Naive thymus-derived CD8-positive, alpha-beta T cell (primary cell): ENCODE measurements around the gene IL12B. TPM values are rescaled to one million over a fixed set of nuclear protein-coding genes. Genes with fewer than 3 reads are reported as not detected.
A peak's percentile ranks its signal among the peaks of the same experiment; 100 is the strongest.

ENCODE experiments used
- ATAC-seq, 2 donors: fragments of 150-1000 bp; cut with Tn5 transposase in 1 of 2; sonication (Bioruptor Pico), chemical (Tn5 transposase) in 1 of 2; 1 replicate in 1 of 2; 2 replicates in 1 of 2; pipeline ENCODE4 v1.10.0; 2021; ENCODE audit warnings: mild to moderate bottlenecking in 2 of 2, moderate library complexity in 2 of 2
- POLR2A ChIA-PET: fragments of 350-600 bp; sonication (Branson Sonifier 250); formaldehyde crosslinking; loops from one replicate; lab custom pipeline; 2021; ENCODE audit warnings: antibody characterized with exemption; lab: Charles Lee
- DNase-seq, 10 donors: peaks; one replicate each; pipeline versions ENCODE4 v3.0.0 to v3.0.0-alpha.2; 2020 to 2022
- H3K27ac Mint-ChIP-seq, 10 donors: one replicate each; pipeline ENCODE4 v1.8.0; 2020 to 2022; ENCODE audit warnings: mild to moderate bottlenecking in 10 of 10, mixed read lengths in 10 of 10, moderate library complexity in 4 of 10, inconsistent platforms in 1 of 10
- H3K27me3 Mint-ChIP-seq, 5 donors: one replicate each; pipeline ENCODE4 v1.8.0; 2021 to 2022; ENCODE audit warnings: mixed read lengths in 5 of 5
- H3K36me3 Mint-ChIP-seq, 3 donors: one replicate each; pipeline ENCODE4 v1.8.0; 2020 to 2022; ENCODE audit warnings: mixed read lengths in 3 of 3, mild to moderate bottlenecking in 2 of 3, inconsistent platforms in 1 of 3
- H3K4me1 Mint-ChIP-seq, 4 donors: one replicate each; pipeline ENCODE4 v1.8.0; 2021 to 2022; ENCODE audit warnings: mixed read lengths in 4 of 4
- H3K4me3 Mint-ChIP-seq, 10 donors: one replicate each; pipeline ENCODE4 v1.8.0; 2020 to 2022; ENCODE audit warnings: mild to moderate bottlenecking in 10 of 10, mixed read lengths in 10 of 10, moderate library complexity in 6 of 10, inconsistent platforms in 1 of 10
- H3K9me3 Mint-ChIP-seq, 9 donors: one replicate each; pipeline ENCODE4 v1.8.0; 2020 to 2022; ENCODE audit warnings: mixed read lengths in 9 of 9, mild to moderate bottlenecking in 3 of 9, inconsistent platforms in 1 of 9, moderate library complexity in 1 of 9
- polyA plus RNA-seq, 3 donors: library from polyadenylated mRNA; unstranded; fragments of 300-500 nt; fragmentation: Illumina TruSeq; gene quantifications; one replicate each; pipeline ENCODE4 v1.2.3, GENCODE V29; 2021
- total RNA-seq, 8 experiments: library from RNA in 2 of 8; stranded (reverse) in 2 of 8; gene quantifications; one replicate each; pipeline ENCODE4 v1.2.3 and lab custom pipeline; 2021 to 2026

IL12B gene
- total and polyA plus RNA-seq, 5 experiments from 2014 or later: not detected

GRCh38 chr5:159331093-159331973, 1.0 kb upstream of the IL12B start:
- POLR2A ChIA-PET: no interaction called here
- ATAC-seq: peak; percentile 94 to 97
- DNase-seq: peak; percentile 47 to 83 (median 70)
- Mint-ChIP-seq H3K4me1 (peaks cover 5 to 36% (median 21%) of the 10 kb centered on the region in 4 donors), H3K9me3 (no peaks in the 10 kb centered on the region), H3K27me3 (peaks cover 3 to 18% (median 3%) of the 10 kb centered on the region in 5 donors), H3K27ac (peak overlapping the region in 6 of 10 donors; percentile 36 to 80 (median 64)), H3K36me3 (no peaks in the 10 kb centered on the region), H3K4me3 (peak overlapping the region; percentile 50 to 75 (median 66))

GRCh38 chr5:159324986-159325385, 5.3 kb downstream of the IL12B start:
- H3K9me3 Mint-ChIP-seq: no peaks in the 10 kb centered on the region
- no peak for ATAC-seq
- no peak for DNase-seq
- POLR2A ChIA-PET: no interaction called here
- peaks cover 4 to 32% (median 9%) of the 10 kb centered on the region in 5 donors for H3K27me3 Mint-ChIP-seq
- no peaks in the 10 kb centered on the region for H3K4me1 Mint-ChIP-seq
- H3K4me3 Mint-ChIP-seq: no peak overlapping the region
- no peaks in the 10 kb centered on the region for H3K36me3 Mint-ChIP-seq
- H3K27ac Mint-ChIP-seq: no peak overlapping the region

DNA sequence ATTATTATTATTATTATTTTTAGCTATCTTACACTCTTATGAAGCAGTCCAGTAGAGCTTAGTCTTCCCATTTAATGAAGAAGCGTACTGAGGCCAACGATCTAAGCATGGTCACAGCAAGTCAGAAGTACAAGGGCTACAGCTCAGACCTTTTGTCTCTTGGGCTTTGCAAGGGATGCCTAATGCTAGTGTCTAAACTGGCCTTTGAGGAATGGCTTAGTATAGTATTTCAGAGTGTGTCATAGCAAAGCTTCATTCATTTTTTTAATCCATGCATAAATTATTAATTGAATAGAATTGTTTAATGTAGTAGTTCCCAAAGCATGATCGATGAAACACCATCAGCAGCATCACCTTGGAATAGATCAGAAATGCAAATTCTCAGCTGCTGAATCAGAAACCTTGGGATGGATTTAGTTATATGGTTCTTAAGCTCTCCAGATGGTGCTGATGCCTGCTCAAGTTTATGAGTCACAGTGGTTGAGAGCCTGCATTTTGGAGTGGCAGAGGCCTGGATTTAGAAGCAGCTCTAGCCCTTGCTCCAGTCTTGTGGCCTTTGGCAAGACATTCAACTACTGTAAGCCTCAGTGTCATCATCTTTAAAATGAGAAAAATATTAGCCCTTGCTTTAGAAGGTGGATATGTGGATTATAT, 6.1 kb downstream of the IL12B start:
- H3K27ac Mint-ChIP-seq: no peak overlapping the region
- H3K36me3 Mint-ChIP-seq: no peaks in the 10 kb centered on the region

DNA sequence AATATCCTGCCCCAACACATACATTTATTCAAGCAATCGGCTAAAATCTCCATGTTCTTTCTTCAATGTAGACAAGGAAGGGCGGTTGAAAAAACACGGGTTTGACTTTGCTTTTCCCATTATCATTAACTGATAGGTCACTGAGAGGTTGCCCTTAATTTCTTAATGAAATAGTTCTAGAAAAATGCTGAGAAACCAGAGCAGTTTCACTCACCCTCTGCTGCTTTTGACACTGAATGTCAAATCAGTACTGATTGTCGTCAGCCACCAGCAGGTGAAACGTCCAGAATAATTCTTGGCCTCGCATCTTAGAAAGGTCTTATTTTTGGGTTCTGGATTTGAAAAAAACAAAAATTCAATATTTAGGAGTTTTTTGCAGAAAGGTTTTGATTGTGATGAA, 8.1 kb downstream of the IL12B start:
- Mint-ChIP-seq H3K27me3 (peaks cover 4 to 21% (median 9%) of the 10 kb centered on the region in 5 donors), H3K4me1 (no peaks in the 10 kb centered on the region), H3K9me3 (no peaks in the 10 kb centered on the region), H3K4me3 (no peak overlapping the region), H3K36me3 (no peaks in the 10 kb centered on the region), H3K27ac (no peak overlapping the region)
- no peak for DNase-seq
- POLR2A ChIA-PET: no interaction called here
- no peak for ATAC-seq

More for the DNA sequence above, 6.1 kb downstream of the IL12B start:
- DNase-seq (no peak), ATAC-seq (no peak)
- H3K9me3 Mint-ChIP-seq: no peaks in the 10 kb centered on the region
- H3K27me3 Mint-ChIP-seq: peaks cover 4 to 32% (median 9%) of the 10 kb centered on the region in 5 donors
- H3K4me1 Mint-ChIP-seq: no peaks in the 10 kb centered on the region
- POLR2A ChIA-PET: no interaction called here
- H3K4me3 Mint-ChIP-seq: no peak overlapping the region

DNA sequence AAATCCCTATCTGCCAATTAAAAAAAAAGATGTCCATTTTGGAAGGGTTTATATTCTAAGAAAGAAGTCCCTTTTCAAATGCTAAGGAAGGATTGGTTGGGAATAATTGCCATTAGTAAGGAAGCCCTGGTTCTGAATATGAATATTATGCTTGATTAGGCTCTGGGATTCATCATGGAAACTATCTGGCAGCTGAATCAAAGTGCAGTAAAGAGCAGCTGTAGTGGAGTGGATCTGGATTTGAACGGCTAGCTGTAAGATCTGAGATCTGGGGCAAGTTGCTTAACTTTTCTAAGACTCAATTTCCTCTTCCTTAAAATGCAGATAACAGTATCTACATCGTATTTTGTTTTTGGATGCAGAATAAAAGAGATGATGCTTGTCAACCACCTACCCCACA, 10.5 kb downstream of the IL12B start:
- POLR2A ChIA-PET: no interaction called here
- Mint-ChIP-seq H3K4me1 (no peaks in the 10 kb centered on the region), H3K27ac (no peak overlapping the region), H3K9me3 (no peaks in the 10 kb centered on the region), H3K4me3 (no peak overlapping the region), H3K36me3 (no peaks in the 10 kb centered on the region), H3K27me3 (peaks cover 0 to 6% (median 5%) of the 10 kb centered on the region in 5 donors)
- DNase-seq: no peak
- ATAC-seq: no peak

- Mint-ChIP-seq H3K9me3 (no peaks in the 10 kb centered on the region), H3K4me1 (no peaks in the 10 kb centered on the region), H3K27ac (no peak overlapping the region), H3K4me3 (no peak overlapping the region), H3K36me3 (no peaks in the 10 kb centered on the region), H3K27me3 (peaks cover 0 to 4% (median 2%) of the 10 kb centered on the region in 5 donors)
- ATAC-seq: no peak
- POLR2A ChIA-PET: no interaction called here
- DNase-seq: no peak
Measured at GRCh38 chr5:159319363-159319762, 10.9 kb downstream of the IL12B start.

GRCh38 chr5:159318448-159318847, 11.8 kb downstream of the IL12B start:
- no peak for ATAC-seq
- POLR2A ChIA-PET: interaction anchor here (0.5 kb wide), 1 partner anchor 114 kb away, joined by 4 read pairs; no protein-coding TSS in a partner anchor
- H3K27ac Mint-ChIP-seq: no peak overlapping the region

DNA sequence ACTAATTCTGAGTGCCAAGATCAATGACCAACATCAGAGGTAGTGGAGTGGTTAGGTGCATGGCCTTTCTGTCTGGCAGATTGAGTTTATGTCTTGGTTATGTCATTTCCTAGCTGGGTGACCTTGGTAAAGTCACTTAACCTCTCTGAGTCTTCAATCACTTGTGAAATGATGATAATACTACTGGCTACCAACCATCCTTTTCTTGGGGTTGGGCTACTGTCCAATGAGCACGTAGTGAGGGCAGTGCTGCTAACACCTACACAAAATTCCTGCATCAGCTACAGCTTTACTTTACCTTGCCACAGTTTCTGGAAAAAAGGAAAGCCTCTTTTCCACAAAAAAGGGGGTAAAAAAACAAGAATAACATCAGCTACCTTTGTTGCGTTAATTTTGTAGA, 12.4 kb downstream of the IL12B start:
- no peaks in the 10 kb centered on the region for H3K4me1 Mint-ChIP-seq
- DNase-seq (no peak), ATAC-seq (no peak)
- H3K36me3 Mint-ChIP-seq: no peaks in the 10 kb centered on the region
- POLR2A ChIA-PET: interaction anchor here (0.5 kb wide), 1 partner anchor 113 kb away, joined by 4 read pairs; no protein-coding TSS in a partner anchor
- no peaks in the 10 kb centered on the region for H3K9me3 Mint-ChIP-seq
- no peak overlapping the region for H3K27ac Mint-ChIP-seq
- no peak overlapping the region for H3K4me3 Mint-ChIP-seq
- peaks cover 0 to 17% (median 6%) of the 10 kb centered on the region in 5 donors for H3K27me3 Mint-ChIP-seq

More at GRCh38 chr5:159318448-159318847, 11.8 kb downstream of the IL12B start:
- DNase-seq: no peak
- no peak overlapping the region for H3K4me3 Mint-ChIP-seq
- no peaks in the 10 kb centered on the region for H3K36me3 Mint-ChIP-seq
- H3K4me1 Mint-ChIP-seq: no peaks in the 10 kb centered on the region
- no peaks in the 10 kb centered on the region for H3K9me3 Mint-ChIP-seq
- peaks cover 0 to 11% (median 5%) of the 10 kb centered on the region in 5 donors for H3K27me3 Mint-ChIP-seq

DNA sequence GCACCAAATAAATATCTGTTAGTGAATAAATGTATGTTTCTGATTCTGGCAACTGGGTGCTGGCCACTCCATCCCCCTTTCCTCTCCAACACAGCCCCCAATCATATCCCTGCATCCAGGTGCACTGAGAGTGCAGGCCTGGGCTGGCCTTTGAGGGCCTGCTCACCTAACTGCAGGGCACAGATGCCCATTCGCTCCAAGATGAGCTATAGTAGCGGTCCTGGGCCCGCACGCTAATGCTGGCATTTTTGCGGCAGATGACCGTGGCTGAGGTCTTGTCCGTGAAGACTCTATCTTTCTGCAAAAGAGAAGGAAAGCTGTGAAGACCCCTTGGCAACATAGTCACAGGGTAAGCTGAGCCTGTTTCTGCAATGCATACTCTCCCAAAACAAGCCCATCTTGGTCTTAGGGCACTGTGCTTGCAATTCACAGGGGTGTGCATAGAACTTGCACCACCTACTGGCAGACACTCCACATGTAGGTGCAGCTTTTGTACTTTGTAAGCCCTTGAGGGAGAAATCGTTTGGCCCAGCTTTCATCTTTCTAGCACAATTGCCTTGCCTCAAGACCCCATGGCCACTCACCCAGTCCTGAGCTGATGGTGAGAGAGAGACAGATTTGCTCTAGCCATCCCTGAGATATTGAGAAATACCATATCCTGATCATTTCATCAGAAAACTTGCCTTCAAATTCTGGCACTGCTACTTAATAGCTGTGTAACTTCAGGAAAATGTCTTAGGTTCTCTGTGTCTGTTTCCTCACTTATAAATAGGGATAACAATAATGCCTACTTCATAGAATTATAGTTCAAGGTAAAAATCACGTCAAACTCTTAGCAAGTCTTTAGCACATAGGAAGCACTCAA, 13.5 kb downstream of the IL12B start:
- ATAC-seq (peak; percentile 66 to 69), DNase-seq (peak in 7 of 10 donors; percentile 15 to 42 (median 33))
- no peak overlapping the region for H3K27ac Mint-ChIP-seq
- H3K4me1 Mint-ChIP-seq: no peaks in the 10 kb centered on the region
- no peak overlapping the region for H3K4me3 Mint-ChIP-seq
- H3K27me3 Mint-ChIP-seq: peaks cover 0 to 18% (median 6%) of the 10 kb centered on the region in 5 donors
- H3K36me3 Mint-ChIP-seq: no peaks in the 10 kb centered on the region
- POLR2A ChIA-PET: interaction anchor here (1.0 kb wide), 1 partner anchor 160 kb away, joined by 3 read pairs; no protein-coding TSS in a partner anchor
- H3K9me3 Mint-ChIP-seq: no peaks in the 10 kb centered on the region

DNA sequence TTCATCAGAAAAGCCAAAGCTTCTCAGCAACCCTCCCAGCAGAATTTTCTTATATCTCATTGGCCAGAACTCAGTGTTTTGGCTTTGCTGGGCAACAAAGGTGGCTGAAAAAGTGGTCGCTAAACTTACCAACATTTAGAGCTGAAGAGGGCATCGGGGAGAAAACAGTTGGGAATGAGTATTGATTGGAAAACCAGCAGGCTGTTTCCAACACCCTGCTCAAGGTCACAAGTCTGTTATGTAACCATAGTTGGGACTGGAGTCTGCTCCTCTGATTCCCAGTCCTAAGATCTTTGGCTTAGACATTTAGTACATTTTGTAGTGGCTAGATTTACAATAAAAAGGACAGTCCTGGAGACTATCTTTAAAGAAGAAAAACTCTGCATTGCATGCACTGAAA, 17.1 kb downstream of the IL12B start:
- peaks cover 6 to 30% (median 11%) of the 10 kb centered on the region in 5 donors for H3K27me3 Mint-ChIP-seq
- POLR2A ChIA-PET: no interaction called here
- no peak overlapping the region for H3K27ac Mint-ChIP-seq
- ATAC-seq (no peak), DNase-seq (no peak)
- peaks cover 2 to 11% (median 9%) of the 10 kb centered on the region in 4 donors for H3K4me1 Mint-ChIP-seq
- H3K36me3 Mint-ChIP-seq: no peaks in the 10 kb centered on the region
- H3K9me3 Mint-ChIP-seq: no peaks in the 10 kb centered on the region
- no peak overlapping the region for H3K4me3 Mint-ChIP-seq

- no peak for DNase-seq
- no peak overlapping the region for H3K27ac Mint-ChIP-seq
- H3K27me3 Mint-ChIP-seq: peaks cover 6 to 30% (median 11%) of the 10 kb centered on the region in 5 donors
- no peak for ATAC-seq
- peaks cover 2 to 11% (median 9%) of the 10 kb centered on the region in 4 donors for H3K4me1 Mint-ChIP-seq
- H3K4me3 Mint-ChIP-seq: peak overlapping the region in 8 of 10 donors; percentile 10 to 69 (median 54)
- POLR2A ChIA-PET: no interaction called here
- no peaks in the 10 kb centered on the region for H3K9me3 Mint-ChIP-seq
- no peaks in the 10 kb centered on the region for H3K36me3 Mint-ChIP-seq
Measured at GRCh38 chr5:159311063-159311462, 19.2 kb downstream of the IL12B start.

DNA sequence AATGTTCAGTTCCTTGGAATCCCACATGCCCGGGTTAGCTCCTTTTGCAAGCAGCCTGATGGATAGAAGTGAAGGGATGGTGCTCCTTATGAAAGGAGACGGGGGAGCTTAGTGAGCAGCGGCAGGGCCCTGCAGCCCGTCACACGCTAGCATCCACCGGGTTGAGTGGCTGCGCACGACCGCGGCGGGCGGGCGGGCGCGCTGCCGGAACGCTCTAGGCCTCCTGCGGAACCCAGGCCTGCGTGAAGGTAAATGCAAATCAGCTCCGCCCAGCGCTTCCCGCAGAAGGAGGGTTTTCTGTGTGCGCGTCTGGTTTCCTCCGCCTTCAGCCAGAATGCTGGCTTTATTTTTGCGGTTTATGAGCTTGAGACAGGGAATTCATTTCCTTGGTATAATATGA, 19.8 kb downstream of the IL12B start:
- Mint-ChIP-seq H3K4me1 (peaks cover 2 to 11% (median 9%) of the 10 kb centered on the region in 4 donors), H3K27ac (peak overlapping the region in 2 of 10 donors; percentile 19 to 45), H3K9me3 (no peaks in the 10 kb centered on the region), H3K4me3 (peak overlapping the region; percentile 10 to 69 (median 50)), H3K27me3 (peaks cover 6 to 30% (median 11%) of the 10 kb centered on the region in 5 donors), H3K36me3 (no peaks in the 10 kb centered on the region)
- ATAC-seq: peak; percentile 91 to 93
- POLR2A ChIA-PET: interaction anchor here (0.5 to 0.9 kb wide), 2 partner anchors 90 to 103 kb away, joined by 3 to 4 read pairs; no protein-coding TSS in a partner anchor
- DNase-seq: peak in 6 of 10 donors; percentile 4 to 31 (median 16)
